K562 (cell line): ENCODE data around the gene TMEM205. TPM values are rescaled to one million over a fixed set of nuclear protein-coding genes. Genes with fewer than 3 reads are reported as not detected.
A peak's percentile ranks its signal among the peaks of the same experiment; 100 is the strongest.

Source experiments
- BDP1 ChIP-seq: IDR thresholded peaks from 3 replicates; pipeline ENCODE4 v1.6.1; 2011; ENCODE audit not compliant: insufficient read length, insufficient read depth
- BHLHE40 ChIP-seq: IDR thresholded peaks from 2 replicates; pipeline ENCODE4 v1.6.1; 2011; ENCODE audit warnings: low read length, improper control_type of control experiment
- DLX4 ChIP-seq: fragments of 250-450 bp; sonication (Bioruptor Pico); IDR thresholded peaks from 2 replicates; pipeline ENCODE4 v1.6.1; 2021; ENCODE audit warnings: mild to moderate bottlenecking
- FOXJ3 ChIP-seq: sonication (generic); formaldehyde crosslinking; IDR thresholded peaks from 2 replicates; pipeline ENCODE4 v1.4.0; 2020; ENCODE audit warnings: mild to moderate bottlenecking, missing genetic modification reagents
- FOXM1 ChIP-seq, 2 experiments: fragments of 450-650 bp in 1 of 2; sonication (generic) in 1 of 2; formaldehyde crosslinking in 1 of 2; IDR thresholded peaks; 2 replicates each; pipeline versions ENCODE4 v1.6.1 to v1.9.0; 2017 to 2022; ENCODE audit warnings: low read depth in 2 of 2, mild to moderate bottlenecking in 2 of 2, missing genetic modification reagents in 1 of 2, moderate library complexity in 1 of 2
- KDM4B ChIP-seq, 2 experiments: fragments of 450-650 bp in 1 of 2; sonication (generic) in 1 of 2; IDR thresholded peaks; 2 replicates each; pipeline ENCODE4 v1.6.1; 2016 to 2017; ENCODE audit warnings: borderline replicate concordance in 2 of 2, antibody characterized with exemption in 1 of 2, low read depth in 1 of 2, mild to moderate bottlenecking in 1 of 2
- MIER1 ChIP-seq: fragments of 450-650 bp; IDR thresholded peaks from 2 replicates; pipeline ENCODE4 v1.6.1; 2016; ENCODE audit warnings: antibody characterized with exemption, mild to moderate bottlenecking, low read depth
- MXI1 ChIP-seq: IDR thresholded peaks from 2 replicates; pipeline ENCODE4 v1.6.1; 2011; ENCODE audit warnings: low read depth, mild to moderate bottlenecking, improper control_type of control experiment, low read length
- NFATC3 ChIP-seq: fragments of 450-650 bp; IDR thresholded peaks from 2 replicates; pipeline ENCODE4 v1.6.1; 2017; ENCODE audit warnings: mild to moderate bottlenecking
- PHF8 ChIP-seq: fragments of 200-600 bp; sonication (generic); IDR thresholded peaks from 2 replicates; pipeline ENCODE4 v1.6.1; 2012; ENCODE audit warnings: mixed run types, mild to moderate bottlenecking, inconsistent platforms, low read length, moderate library complexity, borderline replicate concordance
- SETDB1 ChIP-seq: IDR thresholded peaks from one replicate; pipeline ENCODE4 v1.6.1; 2012; ENCODE audit warnings: low read length, control low read depth, inconsistent platforms
- SMAD1 ChIP-seq: fragments of 150-350 bp; IDR thresholded peaks from 2 replicates; pipeline ENCODE4 v1.6.1; 2014; ENCODE audit warnings: low read length, low read depth; ENCODE audit not compliant: partially characterized antibody
- SMAD4 ChIP-seq: fragments of 250-450 bp; sonication (Bioruptor Pico); conservative IDR thresholded peaks from 2 replicates; pipeline ENCODE4 v1.8.0; 2021; ENCODE audit warnings: inconsistent platforms, mild to moderate bottlenecking, moderate library complexity
- SPI1 ChIP-seq: IDR thresholded peaks from 2 replicates; pipeline ENCODE4 v1.6.1; 2011; ENCODE audit warnings: low read depth, low read length, control low read depth, borderline replicate concordance
- SRF ChIP-seq, 2 experiments: fragments of 250-450, 450-650 bp in 1 of 2; sonication (Bioruptor Pico) in 1 of 2; sonication (generic) in 1 of 2; formaldehyde crosslinking; IDR thresholded peaks; 2 replicates each; pipeline versions ENCODE4 v1.5.0 to v1.5.1; 2020 to 2022; ENCODE audit warnings: mild to moderate bottlenecking in 1 of 2, missing genetic modification reagents in 1 of 2
- YBX1 ChIP-seq: fragments of 450-650 bp; IDR thresholded peaks from 2 replicates; pipeline ENCODE4 v1.7.1; 2016; ENCODE audit warnings: mild to moderate bottlenecking
- ZNF311 ChIP-seq: fragments of 250-450 bp; sonication (Bioruptor Pico); IDR thresholded peaks from 2 replicates; pipeline ENCODE4 v1.4.0; 2020; ENCODE audit warnings: mild to moderate bottlenecking, moderate library complexity
- ZNF444 ChIP-seq: fragments of 250-450 bp; sonication (Bioruptor Pico); IDR thresholded peaks from 2 replicates; pipeline ENCODE4 v1.4.0; 2020; ENCODE audit warnings: mild to moderate bottlenecking, moderate library complexity
- ZNF717 ChIP-seq: fragments of 250-450 bp; sonication (Bioruptor Pico); IDR thresholded peaks from 2 replicates; pipeline ENCODE4 v1.5.0; 2021
- polyA plus RNA-seq, 8 experiments: library from polyadenylated mRNA; depleted of rRNA in 4 of 8; stranded (reverse) in 5 of 8; unstranded in 3 of 8; fragments of >200 nt; fragmentation: Nextera tagmentation in 2 of 8; fragmentation: Illumina TruSeq in 1 of 8; extraction: Ambion mirVana in 2 of 8; extraction: Trizol in 1 of 8; gene quantifications; 2 replicates each; pipeline versions ENCODE4 v1.2.1 to v1.2.3, GENCODE V29; 2011 to 2014; ENCODE audit warnings: inconsistent platforms in 1 of 8, missing spikeins in 1 of 8
- total RNA-seq, 7 experiments: library from RNA; depleted of rRNA in 6 of 7; stranded (reverse); fragments of >200 nt in 6 of 7; fragmentation: Illumina TruSeq in 2 of 7; extraction: Trizol in 2 of 7; gene quantifications; 2 replicates each; pipeline versions ENCODE4 v1.2.1 to v1.2.3, GENCODE V29; 2011 to 2021; ENCODE audit warnings: low replicate concordance in 1 of 7
- TF ChIP-seq, protein P1 (sequence below): sonication (generic); formaldehyde crosslinking; IDR thresholded peaks from 2 replicates; pipeline ENCODE4 v1.8.1; 2023; ENCODE audit warnings: mild to moderate bottlenecking, missing genetic modification reagents
- TF ChIP-seq, protein P2 (sequence below): fragments of 450-650 bp; formaldehyde crosslinking; IDR thresholded peaks from 2 replicates; pipeline ENCODE4 v1.4.0; 2020; ENCODE audit warnings: mild to moderate bottlenecking, mixed read lengths
- TF ChIP-seq, protein P3 (sequence below), 2 experiments: fragments of 450-650 bp in 1 of 2; sonication (generic) in 1 of 2; formaldehyde crosslinking; conservative IDR thresholded peaks; 2 replicates each; pipeline versions ENCODE4 v1.4.0 to v1.8.1; 2020 to 2022; ENCODE audit warnings: mild to moderate bottlenecking in 1 of 2, missing genetic modification reagents in 1 of 2
- TF ChIP-seq, protein P4 (sequence below), 2 experiments: fragments of 450-650 bp; IDR thresholded peaks; 2 replicates each; pipeline ENCODE4 v1.6.1; 2016

Gene TMEM205
- total and polyA plus RNA-seq, 9 of the 15 experiments (the other 6 are each of a cell fraction or from before 2014, with no cell fraction given), result 21.3 to 81.5 (median 44.1) TPM

GRCh38 chr19:11382898-11383705 lies 37.0 kb upstream of the TMEM205 start (continued):
- TF ChIP-seq SRF (CRISPR knock-in tag; IDR thresholded peaks at IDR 0.05) (no peak), MXI1 (peak; percentile 80), ZNF717 (CRISPR knock-in tag) (no peak), BHLHE40 (peak; percentile 57; the same call in 1 of the 2 replicates), KDM4B (IDR thresholded peaks at IDR 0.05; ENCODE audit: borderline replicate concordance in 2 of 2, low read depth in 1 of 2) (0 out of 4 replicates have a peak, but pooled peaks of 1 of the 2 experiments have one; percentile 33), PHF8 (no peak; the same call in 1 of the 2 replicates), NFATC3 (no peak), FOXJ3 (CRISPR knock-in tag) (no peak), SMAD4 (CRISPR knock-in tag) (peak; percentile 70; the same call in 1 of the 2 replicates), DLX4 (no peak), SPI1 (no peak), SETDB1 (no peak), ZNF444 (CRISPR knock-in tag) (no peak), FOXM1 (IDR thresholded peaks at IDR 0.05; ENCODE audit: low read depth) (no peak), FOXM1 (CRISPR knock-in tag; IDR thresholded peaks at IDR 0.05; ENCODE audit: low read depth) (no peak), MIER1 (no peak), SMAD1 (no peak), BDP1 (no peak), ZNF311 (CRISPR knock-in tag) (no peak), YBX1 (no peak)
- TF ChIP-seq, protein P1, sequence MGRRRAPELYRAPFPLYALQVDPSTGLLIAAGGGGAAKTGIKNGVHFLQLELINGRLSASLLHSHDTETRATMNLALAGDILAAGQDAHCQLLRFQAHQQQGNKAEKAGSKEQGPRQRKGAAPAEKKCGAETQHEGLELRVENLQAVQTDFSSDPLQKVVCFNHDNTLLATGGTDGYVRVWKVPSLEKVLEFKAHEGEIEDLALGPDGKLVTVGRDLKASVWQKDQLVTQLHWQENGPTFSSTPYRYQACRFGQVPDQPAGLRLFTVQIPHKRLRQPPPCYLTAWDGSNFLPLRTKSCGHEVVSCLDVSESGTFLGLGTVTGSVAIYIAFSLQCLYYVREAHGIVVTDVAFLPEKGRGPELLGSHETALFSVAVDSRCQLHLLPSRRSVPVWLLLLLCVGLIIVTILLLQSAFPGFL (CRISPR knock-in tag), result no peak
- TF ChIP-seq, protein P2, sequence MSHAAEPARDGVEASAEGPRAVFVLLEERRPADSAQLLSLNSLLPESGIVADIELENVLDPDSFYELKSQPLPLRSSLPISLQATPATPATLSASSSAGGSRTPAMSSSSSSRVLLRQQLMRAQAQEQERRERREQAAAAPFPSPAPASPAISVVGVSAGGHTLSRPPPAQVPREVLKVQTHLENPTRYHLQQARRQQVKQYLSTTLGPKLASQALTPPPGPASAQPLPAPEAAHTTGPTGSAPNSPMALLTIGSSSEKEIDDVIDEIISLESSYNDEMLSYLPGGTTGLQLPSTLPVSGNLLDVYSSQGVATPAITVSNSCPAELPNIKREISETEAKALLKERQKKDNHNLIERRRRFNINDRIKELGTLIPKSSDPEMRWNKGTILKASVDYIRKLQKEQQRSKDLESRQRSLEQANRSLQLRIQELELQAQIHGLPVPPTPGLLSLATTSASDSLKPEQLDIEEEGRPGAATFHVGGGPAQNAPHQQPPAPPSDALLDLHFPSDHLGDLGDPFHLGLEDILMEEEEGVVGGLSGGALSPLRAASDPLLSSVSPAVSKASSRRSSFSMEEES, result no peak
- TF ChIP-seq, protein P3, sequence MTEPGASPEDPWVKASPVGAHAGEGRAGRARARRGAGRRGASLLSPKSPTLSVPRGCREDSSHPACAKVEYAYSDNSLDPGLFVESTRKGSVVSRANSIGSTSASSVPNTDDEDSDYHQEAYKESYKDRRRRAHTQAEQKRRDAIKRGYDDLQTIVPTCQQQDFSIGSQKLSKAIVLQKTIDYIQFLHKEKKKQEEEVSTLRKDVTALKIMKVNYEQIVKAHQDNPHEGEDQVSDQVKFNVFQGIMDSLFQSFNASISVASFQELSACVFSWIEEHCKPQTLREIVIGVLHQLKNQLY (CRISPR knock-in tag; conservative IDR thresholded peaks at IDR 0.05), result no peak
- TF ChIP-seq, protein P4, sequence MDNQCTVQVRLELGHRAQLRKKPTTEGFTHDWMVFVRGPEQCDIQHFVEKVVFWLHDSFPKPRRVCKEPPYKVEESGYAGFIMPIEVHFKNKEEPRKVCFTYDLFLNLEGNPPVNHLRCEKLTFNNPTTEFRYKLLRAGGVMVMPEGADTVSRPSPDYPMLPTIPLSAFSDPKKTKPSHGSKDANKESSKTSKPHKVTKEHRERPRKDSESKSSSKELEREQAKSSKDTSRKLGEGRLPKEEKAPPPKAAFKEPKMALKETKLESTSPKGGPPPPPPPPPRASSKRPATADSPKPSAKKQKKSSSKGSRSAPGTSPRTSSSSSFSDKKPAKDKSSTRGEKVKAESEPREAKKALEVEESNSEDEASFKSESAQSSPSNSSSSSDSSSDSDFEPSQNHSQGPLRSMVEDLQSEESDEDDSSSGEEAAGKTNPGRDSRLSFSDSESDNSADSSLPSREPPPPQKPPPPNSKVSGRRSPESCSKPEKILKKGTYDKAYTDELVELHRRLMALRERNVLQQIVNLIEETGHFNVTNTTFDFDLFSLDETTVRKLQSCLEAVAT (IDR thresholded peaks at IDR 0.05), result 0 out of 4 replicates have a peak, but pooled peaks of 1 of the 2 experiments have one; percentile 13
